K562 (cell line): Measurements from ENCODE around the gene CARD14. TPM values are rescaled to one million over a fixed set of nuclear protein-coding genes. Genes with fewer than 3 reads are reported as not detected.
A peak's percentile ranks its signal among the peaks of the same experiment; 100 is the strongest.

Experiments used
- ATAC-seq: fragments of 200-7000 bp; cut with Tn5 transposase; 3 replicates; pipeline ENCODE4 v1.9.1; 2020; ENCODE audit warnings: moderate library complexity
- BruUV-seq: library from RNA; stranded (reverse); fragments of 400-500 nt; replicated peaks from 2 replicates; lab custom pipeline; 2021; lab: Mats Ljungman, UMichigan
- CTCF ChIA-PET: fragments of 300-600 bp; formaldehyde crosslinking; extraction: SDS; loops from one replicate; lab custom pipeline; 2021; ENCODE audit warnings: low intra/inter-chr PET ratio; lab: Yijun Ruan, JAX
- POLR2A ChIA-PET: fragments of 300-600, 350-650 bp; sonication (Branson Sonifier 250); formaldehyde crosslinking; extraction: SDS; loops from one replicate; lab custom pipeline; 2021; ENCODE audit warnings: antibody characterized with exemption, inconsistent platforms; lab: Yijun Ruan, JAX
- DNase-seq, 4 experiments: peaks; one replicate each; pipeline versions ENCODE4 v3.0.0 to v3.0.0-alpha.2; 2011 to 2018; ENCODE audit warnings: low spot score in 3 of 4, mixed read lengths in 3 of 4; ENCODE audit errors: extremely low read depth in 1 of 4
- FAIRE-seq: peaks from 2 replicates; lab custom pipeline; 2011; peaks lifted over from hg19 to GRCh38; lab: Jason Lieb, UNC
- H2AFZ ChIP-seq: 2 replicates; pipeline ENCODE4 v1.6.0; 2011; ENCODE audit warnings: low read depth, low read length, control low read depth, inconsistent platforms
- H3K27ac ChIP-seq: fragments of 200-600 bp; 3 replicates; pipeline ENCODE4 v1.8.0; 2011; ENCODE audit warnings: low read depth, mild to moderate bottlenecking, control low read depth, inconsistent platforms, low read length, moderate library complexity, mixed read lengths; ENCODE audit errors: extremely low read depth
- H3K27me3 ChIP-seq, 2 experiments: fragments of 300-600 bp in 1 of 2; 2 replicates in 1 of 2; 3 replicates in 1 of 2; pipeline versions ENCODE4 v1.6.0 to v1.8.0; 2011; ENCODE audit warnings: inconsistent platforms in 2 of 2, low read length in 2 of 2, mild to moderate bottlenecking in 1 of 2, mixed read lengths in 1 of 2, moderate library complexity in 1 of 2; ENCODE audit not compliant: control insufficient read depth in 2 of 2, insufficient read depth in 2 of 2
- H3K36me3 ChIP-seq: fragments of 300-600 bp; 3 replicates; pipeline ENCODE4 v1.8.0; 2011; ENCODE audit warnings: mild to moderate bottlenecking, low read length, inconsistent platforms; ENCODE audit not compliant: control insufficient read depth, insufficient read depth
- H3K4me1 ChIP-seq, 2 experiments: fragments of 200-600 bp in 1 of 2; replicated peaks in 1 of 2; 2 replicates in 1 of 2; 3 replicates in 1 of 2; pipeline versions ENCODE4 v1.5.1 to v1.8.0; 2011; ENCODE audit warnings: inconsistent platforms in 2 of 2, low read length in 2 of 2, mild to moderate bottlenecking in 1 of 2, mixed read lengths in 1 of 2, moderate library complexity in 1 of 2; ENCODE audit not compliant: control insufficient read depth in 2 of 2, insufficient read depth in 2 of 2
- H3K4me2 ChIP-seq: 2 replicates; pipeline ENCODE4 v1.6.1; 2011; ENCODE audit warnings: low read length, control low read depth, inconsistent platforms, mixed read lengths; ENCODE audit not compliant: insufficient read depth
- H3K4me3 ChIP-seq: fragments of 200-600 bp; sonication (generic), shearing (Covaris generic); 2 replicates; pipeline ENCODE4 v1.5.1; 2016; ENCODE audit warnings: control low read depth, inconsistent platforms
- H3K79me2 ChIP-seq: fragments of 200-600 bp; 3 replicates; pipeline ENCODE4 v1.8.0; 2011; ENCODE audit warnings: low read length, inconsistent platforms; ENCODE audit not compliant: control insufficient read depth, insufficient read depth
- H3K9ac ChIP-seq, 2 experiments: 2 replicates each; pipeline versions ENCODE4 v1.6.0 to v1.6.1; 2011; ENCODE audit warnings: low read depth in 2 of 2, low read length in 2 of 2, control low read depth in 1 of 2, inconsistent platforms in 1 of 2, mild to moderate bottlenecking in 1 of 2, mixed read lengths in 1 of 2; ENCODE audit not compliant: insufficient read depth in 1 of 2
- H3K9me1 ChIP-seq: one replicate; pipeline ENCODE4 v1.6.0; 2011; ENCODE audit warnings: inconsistent platforms, mild to moderate bottlenecking, low read length, moderate library complexity; ENCODE audit not compliant: control insufficient read depth, insufficient read depth
- H3K9me3 ChIP-seq: replicated peaks from 2 replicates; pipeline ENCODE4 v1.5.1; 2011; ENCODE audit warnings: low read depth, low read length, inconsistent platforms; ENCODE audit not compliant: control insufficient read depth, insufficient read depth
- H4K20me1 ChIP-seq: replicated peaks from 2 replicates; pipeline ENCODE4 v1.6.1; 2011; ENCODE audit warnings: low read length, inconsistent platforms, mixed read lengths; ENCODE audit not compliant: control insufficient read depth, insufficient read depth
- BHLHE40 ChIP-seq: IDR thresholded peaks from 2 replicates; pipeline ENCODE4 v1.6.1; 2011; ENCODE audit warnings: low read length, improper control_type of control experiment
- POLR2A ChIP-seq: fragments of 450-650 bp; conservative IDR thresholded peaks from 2 replicates; pipeline ENCODE4 v1.6.1; 2016
- SUPT5H ChIP-seq: fragments of 450-650 bp; IDR thresholded peaks from 2 replicates; pipeline ENCODE4 v1.6.1; 2016
- TARDBP ChIP-seq: fragments of 450-650 bp; IDR thresholded peaks from 2 replicates; pipeline ENCODE4 v1.6.1; 2016
- ZBTB7A ChIP-seq: IDR thresholded peaks from 2 replicates; pipeline ENCODE4 v1.6.1; 2011; ENCODE audit warnings: low read depth, mild to moderate bottlenecking, low read length, moderate library complexity, borderline replicate concordance; ENCODE audit not compliant: control insufficient read depth
- ZNF57 ChIP-seq: fragments of 450-650 bp; formaldehyde crosslinking; IDR thresholded peaks from 2 replicates; pipeline ENCODE4 v1.4.0; 2020; ENCODE audit warnings: mild to moderate bottlenecking, moderate library complexity
- WGBS: fragments of 100-300 bp; shearing (Covaris generic); methylation state at CpG from one replicate; pipeline ENCODE4 v1.1.6; 2016; ENCODE audit warnings: low coverage, mixed read lengths; ENCODE audit not compliant: insufficient coverage; ENCODE audit errors: missing lambda C conversion rate; 5-methylcytosine and 5-hydroxymethylcytosine counted together
- in situ Hi-C: fragments of 300-500 bp; cut with MboI; formaldehyde crosslinking; loops from 4 replicates; pipeline ENCODE4 v1.15.0; 2018; ENCODE audit warnings: inconsistent platforms, mixed read lengths
- intact Hi-C: fragments of 100-400 bp; cut with micrococcal nuclease; formaldehyde crosslinking; loops from 2 replicates; pipeline ENCODE4 v1.14.2; 2022
- polyA plus RNA-seq, 8 experiments: library from polyadenylated mRNA; depleted of rRNA in 4 of 8; stranded (reverse) in 5 of 8; unstranded in 3 of 8; fragments of >200 nt; fragmentation: Nextera tagmentation in 2 of 8; fragmentation: Illumina TruSeq in 1 of 8; extraction: Ambion mirVana in 2 of 8; extraction: Trizol in 1 of 8; gene quantifications; 2 replicates each; pipeline versions ENCODE4 v1.2.1 to v1.2.3, GENCODE V29; 2011 to 2014; ENCODE audit warnings: inconsistent platforms in 1 of 8, missing spikeins in 1 of 8
- total RNA-seq, 7 experiments: library from RNA; depleted of rRNA in 6 of 7; stranded (reverse); fragments of >200 nt in 6 of 7; fragmentation: Illumina TruSeq in 2 of 7; extraction: Trizol in 2 of 7; gene quantifications; 2 replicates each; pipeline versions ENCODE4 v1.2.1 to v1.2.3, GENCODE V29; 2011 to 2021; ENCODE audit warnings: low replicate concordance in 1 of 7
- TF ChIP-seq, protein P1 (sequence below): fragments of 450-650 bp; formaldehyde crosslinking; conservative IDR thresholded peaks from 2 replicates; pipeline ENCODE4 v1.4.0; 2022; ENCODE audit warnings: mild to moderate bottlenecking, missing genetic modification characterization

CARD14 gene
- total and polyA plus RNA-seq, 9 of the 15 experiments (the other 6 are each of a cell fraction or from before 2014, with no cell fraction given): not detected

GRCh38 chr17:80132906-80133625 is 36.8 kb upstream of the CARD14 start:
- ChIA-PET POLR2A (interaction anchor here (0.5 to 4.1 kb wide), 4 partner anchors 9 to 122 kb away, joined by 3 to 38 read pairs (median 4); no protein-coding TSS in a partner anchor), CTCF (interaction anchor here (0.7 kb wide), 1 partner anchor 102 kb away, joined by 3 read pairs; no protein-coding TSS in a partner anchor)
- no peaks in the 10 kb centered on the region for H3K79me2 ChIP-seq
- intact Hi-C loops: no loop called here
- H3K4me2 ChIP-seq: no peak overlapping the region
- H3K9me1 ChIP-seq: no peaks in the 10 kb centered on the region
- H3K9ac ChIP-seq: no peak overlapping the region
- in situ Hi-C loops: no loop called here
- 89% methylated on average over 5 of the region's 5 CpGs for WGBS
- no peaks in the 10 kb centered on the region for H3K4me1 ChIP-seq
- 0 out of 2 replicates have a peak, but pooled peaks cover 3% of the 10 kb centered on the region for H4K20me1 ChIP-seq
- DNase-seq (peak in 1 of 4 experiments; percentile 10), FAIRE-seq (peak; percentile 32), ATAC-seq (peak; percentile 62)
- no TSS peak for BruUV-seq
- H2AFZ ChIP-seq: no peak overlapping the region
- H3K27ac ChIP-seq: no peak overlapping the region
- H3K27me3 ChIP-seq: peaks cover 0 to under 1% of the 10 kb centered on the region in 2 experiments; a peak in 2 of 5 replicates
- H3K36me3 ChIP-seq: peaks cover 51% of the 10 kb centered on the region
- no peak overlapping the region for H3K4me3 ChIP-seq
- no peaks in the 10 kb centered on the region; the same call in 1 of the 2 replicates for H3K9me3 ChIP-seq
- TF ChIP-seq BHLHE40 (no peak), SUPT5H (0 out of 2 replicates have a peak, but pooled peaks have one; percentile 32), POLR2A (peak; percentile 44; the same call in 1 of the 2 replicates), ZNF57 (CRISPR knock-in tag) (no peak), TARDBP (no peak), ZBTB7A (no peak)
- TF ChIP-seq, protein P1, sequence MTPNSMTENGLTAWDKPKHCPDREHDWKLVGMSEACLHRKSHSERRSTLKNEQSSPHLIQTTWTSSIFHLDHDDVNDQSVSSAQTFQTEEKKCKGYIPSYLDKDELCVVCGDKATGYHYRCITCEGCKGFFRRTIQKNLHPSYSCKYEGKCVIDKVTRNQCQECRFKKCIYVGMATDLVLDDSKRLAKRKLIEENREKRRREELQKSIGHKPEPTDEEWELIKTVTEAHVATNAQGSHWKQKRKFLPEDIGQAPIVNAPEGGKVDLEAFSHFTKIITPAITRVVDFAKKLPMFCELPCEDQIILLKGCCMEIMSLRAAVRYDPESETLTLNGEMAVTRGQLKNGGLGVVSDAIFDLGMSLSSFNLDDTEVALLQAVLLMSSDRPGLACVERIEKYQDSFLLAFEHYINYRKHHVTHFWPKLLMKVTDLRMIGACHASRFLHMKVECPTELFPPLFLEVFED (CRISPR knock-in tag): 0 out of 2 replicates have a peak, but pooled peaks have one; percentile 22
